Left renal pelvis (tissue), 4 donors: ENCODE data around the gene DAP. TPM values are rescaled to one million over a fixed set of nuclear protein-coding genes. Genes with fewer than 3 reads are reported as not detected.
A peak's percentile ranks its signal among the peaks of the same experiment; 100 is the strongest.

Experiments used
- DNase-seq, 4 donors: peaks; one replicate each; pipeline ENCODE4 v3.0.0-alpha.2; 2013; ENCODE audit warnings: low read depth in 4 of 4, low spot score in 3 of 4
- polyA plus RNA-seq, 4 donors: library from polyadenylated mRNA; unstranded; fragments of 120-200 nt; gene quantifications; one replicate each; pipeline ENCODE4 v1.2.1, GENCODE V29; 2013; ENCODE audit not compliant: insufficient read length in 4 of 4

Gene DAP
- polyA plus RNA-seq, 4 donors, result 113 to 131 (median 116) TPM

- DNase-seq, result no peak
Measured at GRCh38 chr5:10712574-10713366, 48.3 kb downstream of the DAP start.

GRCh38 chr5:10711562-10711961 is 49.5 kb downstream of the DAP start:
- no peak for DNase-seq

GRCh38 chr5:10710513-10711128 is 50.4 kb downstream of the DAP start:
- no peak for DNase-seq

- no peak for DNase-seq
Measured at GRCh38 chr5:10709933-10710332, 51.1 kb downstream of the DAP start.

GRCh38 chr5:10709409-10709808 is 51.6 kb downstream of the DAP start:
- no peak for DNase-seq

GRCh38 chr5:10708189-10708944 is 52.7 kb downstream of the DAP start:
- no peak for DNase-seq

- no peak for DNase-seq
Measured at GRCh38 chr5:10707198-10708142, 53.6 kb downstream of the DAP start.

- no peak for DNase-seq
Measured at GRCh38 chr5:10706326-10706725, 54.7 kb downstream of the DAP start.

GRCh38 chr5:10705747-10706146 is 55.3 kb downstream of the DAP start:
- no peak for DNase-seq

- no peak for DNase-seq
Measured at GRCh38 chr5:10704949-10705621, 55.9 kb downstream of the DAP start.

- DNase-seq, result no peak
Measured at GRCh38 chr5:10703676-10704075, 57.4 kb downstream of the DAP start.

GRCh38 chr5:10702911-10703491 is 58.0 kb downstream of the DAP start:
- no peak for DNase-seq

- no peak for DNase-seq
Measured at GRCh38 chr5:10702040-10702629, 58.9 kb downstream of the DAP start.

GRCh38 chr5:10701567-10702039 is 59.4 kb downstream of the DAP start:
- peak in 1 of 4 donors; percentile 20 for DNase-seq

GRCh38 chr5:10700516-10700915 is 60.5 kb downstream of the DAP start:
- DNase-seq, result no peak

GRCh38 chr5:10699987-10700386 is 61.0 kb downstream of the DAP start:
- no peak for DNase-seq

GRCh38 chr5:10699281-10699874 is 61.7 kb downstream of the DAP start:
- DNase-seq, result no peak

- no peak for DNase-seq
Measured at GRCh38 chr5:10695759-10696543, 65.1 kb downstream of the DAP start.
